NCI-H1694 (cell line): ENCODE measurements around the gene OR2G6.
"Not testable (repeated sequence)": the region's sequence is repeated elsewhere in the genome, so short reads cannot be mapped to it uniquely, and the experiment has no call there.

ENCODE experiments used
- DNase-seq: peaks from one replicate; lab custom pipeline; 2025; lab: John Stamatoyannopoulos, UW

OR2G6 gene

GRCh38 chr1:248574657-248575056, 66.8 kb downstream of the OR2G6 start, which contains the start of gene OR2T34:
OR2T34 (minus strand) TSS chr1:248574757; CDS start chr1:248574757, 0 bp downstream.
- not testable (repeated sequence) for DNase-seq

- DNase-seq, result no peak
Observed at GRCh38 chr1:248576260-248576980, 68.5 kb downstream of the OR2G6 start.
